Hippocampal formation (tissue), 2 donors: Measurements from ENCODE around the gene GBX1.

Experiments used
- DNase-seq, 2 donors: peaks; one replicate each; lab custom pipeline; 2025; lab: John Stamatoyannopoulos, UW

GBX1 gene

DNA sequence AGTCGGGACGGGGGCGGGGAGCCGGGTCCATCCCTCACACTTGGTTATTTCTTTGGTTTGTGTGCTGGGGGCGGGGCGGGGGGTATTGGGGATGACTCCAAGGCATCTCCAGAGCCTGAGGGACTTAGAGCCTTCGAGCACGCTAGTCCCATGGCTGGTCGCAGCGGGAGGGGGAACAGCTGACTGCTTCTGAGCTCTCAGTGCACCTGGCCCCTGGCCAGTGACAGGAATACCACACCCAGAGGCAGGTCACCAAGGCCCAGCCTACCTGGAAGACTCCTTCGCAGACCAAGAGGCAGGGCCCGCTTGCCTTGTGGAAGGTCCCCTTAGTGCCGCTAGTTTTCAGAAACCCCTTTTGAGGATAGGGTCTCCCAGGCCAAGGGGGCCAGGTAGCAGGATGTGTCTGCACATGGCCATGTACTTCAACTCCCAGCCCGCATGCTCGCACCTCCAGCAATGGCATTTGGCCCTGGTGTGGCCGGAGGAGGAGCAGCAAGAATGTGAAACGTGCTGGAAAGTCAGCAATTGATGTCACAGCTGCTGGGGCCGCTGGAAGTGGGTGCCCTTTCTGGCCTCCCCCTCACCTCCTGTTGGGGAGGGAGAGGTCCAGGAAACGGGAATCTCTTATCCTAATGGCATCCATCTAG lies 40.9 kb downstream of the GBX1 start:
- DNase-seq: no peak

DNA sequence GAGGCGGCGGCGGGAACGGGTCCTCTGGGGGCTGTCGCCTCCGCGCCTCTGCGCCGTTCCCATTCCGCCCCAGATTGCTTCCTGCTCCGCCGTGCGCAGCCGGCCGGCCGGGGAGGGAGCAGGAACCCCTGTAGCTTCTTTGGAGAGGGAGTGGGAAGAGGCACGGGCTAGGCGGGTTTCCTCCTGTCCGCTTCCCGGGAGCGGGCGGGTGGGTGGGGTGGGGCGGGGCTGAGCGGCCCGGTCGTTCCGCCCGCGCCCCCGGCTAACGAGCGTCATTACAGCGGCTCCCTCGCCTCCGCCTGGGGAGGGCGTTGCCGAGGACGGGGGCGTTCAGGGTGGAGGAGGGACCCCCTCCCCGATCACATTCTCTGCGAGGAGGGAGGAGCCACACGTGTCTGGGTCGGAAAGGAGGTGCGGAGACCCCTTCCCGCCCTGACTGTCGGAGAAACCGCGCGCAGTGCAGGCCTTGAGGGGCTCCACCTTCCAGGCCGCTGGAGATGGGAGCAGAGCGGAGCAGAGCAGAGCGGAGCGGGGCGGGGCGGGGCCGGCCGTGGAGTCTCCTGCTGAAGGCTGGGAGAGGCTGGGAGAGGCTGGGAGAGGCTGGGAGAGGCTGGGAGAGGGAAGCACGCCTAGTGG lies 41.5 kb downstream of the GBX1 start:
- no peak for DNase-seq

DNA sequence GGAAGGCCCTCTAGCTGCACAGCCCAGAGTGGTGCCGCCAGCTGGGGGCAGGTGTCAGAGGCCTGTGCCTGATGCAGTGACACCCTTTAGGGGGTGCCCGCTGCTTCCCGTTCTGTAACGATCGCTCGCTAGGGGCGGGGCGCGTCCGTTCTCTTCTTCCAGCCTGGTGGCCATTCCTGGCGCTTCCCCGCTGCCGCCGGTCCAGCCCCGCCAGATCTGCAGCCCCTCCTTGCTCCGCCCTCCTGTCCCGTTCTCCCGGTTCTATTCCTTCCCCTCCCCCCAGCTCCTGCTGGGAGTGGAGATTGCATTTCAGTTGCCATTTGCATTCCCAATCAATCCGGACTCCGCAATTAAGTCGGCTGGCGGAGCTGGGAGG lies 42.0 kb downstream of the GBX1 start:
- no peak for DNase-seq

DNA sequence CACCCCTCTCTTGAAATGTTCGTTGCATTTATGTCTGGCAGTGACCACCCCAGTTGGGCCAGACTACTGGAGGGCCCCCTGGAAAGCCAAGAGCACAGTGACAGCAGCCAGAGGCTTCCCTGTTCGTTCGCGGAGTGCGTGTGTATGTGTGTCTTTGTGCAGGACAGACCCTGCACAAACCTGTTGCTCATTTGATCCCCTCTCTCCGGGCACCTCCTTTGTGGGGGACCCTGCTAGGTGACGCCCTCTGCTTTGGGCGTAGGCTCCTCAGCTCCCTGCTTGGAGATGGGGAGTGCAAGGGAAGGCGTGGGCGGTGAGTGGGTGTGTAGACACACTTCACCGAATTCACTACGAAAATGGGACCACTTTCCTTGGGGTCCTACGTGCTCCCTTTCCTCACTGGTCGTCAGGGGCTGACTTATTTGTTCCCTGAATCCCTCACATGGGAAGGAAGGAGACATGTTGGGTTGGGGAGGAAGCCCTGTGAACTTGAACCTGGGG lies 42.5 kb downstream of the GBX1 start:
- no peak for DNase-seq

DNA sequence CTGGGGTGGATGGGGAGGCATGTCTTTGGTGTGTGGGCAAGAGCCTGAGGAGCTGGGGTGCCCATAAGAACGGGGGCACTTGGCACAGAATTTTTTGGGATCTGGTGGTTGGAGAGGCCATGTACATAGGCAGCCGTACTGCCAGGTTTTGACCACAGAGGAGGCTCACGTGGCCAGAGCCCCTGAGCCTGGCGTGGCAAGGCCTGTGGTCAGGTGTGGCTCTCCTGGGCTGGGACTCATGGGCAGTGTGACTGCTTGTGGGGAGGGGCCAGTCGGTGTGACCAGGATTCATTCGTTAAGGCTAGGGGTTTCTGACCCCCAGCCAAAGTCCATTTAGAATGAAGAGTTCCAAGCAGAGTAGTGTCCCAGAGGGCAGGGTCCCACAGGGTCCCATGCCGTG lies 43.0 kb downstream of the GBX1 start:
- DNase-seq: no peak

DNA sequence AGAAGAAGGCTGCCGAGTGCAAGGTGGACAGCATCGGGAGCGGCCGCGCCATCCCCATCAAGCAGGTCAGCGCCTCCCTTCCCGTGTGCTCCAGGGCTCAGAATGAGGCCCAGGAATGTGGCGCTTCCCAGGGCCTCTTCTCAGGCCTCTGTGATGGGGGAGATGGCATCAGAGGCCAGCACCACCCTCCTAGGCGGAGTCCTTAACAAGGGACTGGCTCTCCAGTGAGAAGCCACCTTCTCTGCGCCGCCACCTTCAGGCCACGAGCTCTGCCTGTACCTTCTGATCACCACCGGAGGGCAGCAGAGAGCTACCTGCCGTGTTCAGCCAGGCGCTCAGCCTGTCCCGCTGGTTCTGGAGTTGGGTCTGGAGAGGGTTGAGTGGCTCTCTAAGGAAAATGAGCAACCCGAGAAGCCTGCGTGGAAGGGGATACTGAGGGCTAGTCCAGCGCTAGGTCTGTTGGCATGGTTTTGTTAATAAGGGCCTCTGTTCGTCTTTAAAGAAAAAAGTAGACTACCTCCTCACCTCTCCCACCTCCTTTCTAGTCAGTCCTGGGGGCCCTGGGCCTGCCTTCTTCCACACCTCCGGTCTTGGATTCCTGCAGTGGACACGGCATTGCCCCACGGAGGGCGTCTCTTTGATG lies 43.6 kb downstream of the GBX1 start:
- DNase-seq: peak; percentile 54 to 72

DNA sequence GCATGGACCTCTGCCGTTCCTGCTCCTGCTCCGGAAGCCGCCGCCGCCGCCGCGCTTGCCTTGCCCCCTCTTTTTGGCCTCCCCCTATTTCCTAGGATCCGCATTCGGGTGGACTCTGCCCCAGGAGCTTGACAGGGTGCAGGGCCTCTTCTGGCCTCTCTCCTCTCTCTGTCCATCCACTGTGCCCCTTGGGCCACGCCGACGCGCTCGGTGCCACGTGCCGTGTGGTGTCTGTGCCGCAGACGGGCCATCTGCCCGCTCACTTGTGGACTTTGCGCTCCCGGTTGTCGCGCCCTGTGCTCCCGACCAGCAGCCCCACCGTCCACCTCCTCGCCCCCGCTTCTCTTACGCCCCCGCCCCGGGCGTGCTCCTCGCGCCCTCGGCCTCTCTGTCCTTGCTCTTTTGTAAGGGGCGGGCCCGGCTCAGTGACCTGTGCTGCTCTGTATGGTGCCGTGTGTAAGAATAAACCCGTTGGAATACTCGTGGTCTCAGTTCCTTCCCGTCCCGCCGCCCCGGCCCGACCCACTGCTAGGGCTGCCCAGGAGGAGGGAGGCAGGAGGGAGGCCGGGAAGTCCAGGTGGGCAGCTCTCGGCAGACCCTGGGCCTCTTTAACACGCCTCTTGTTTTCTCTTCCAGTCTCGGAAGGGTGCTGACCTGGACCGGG lies 44.2 kb downstream of the GBX1 start:
- no peak for DNase-seq

DNA sequence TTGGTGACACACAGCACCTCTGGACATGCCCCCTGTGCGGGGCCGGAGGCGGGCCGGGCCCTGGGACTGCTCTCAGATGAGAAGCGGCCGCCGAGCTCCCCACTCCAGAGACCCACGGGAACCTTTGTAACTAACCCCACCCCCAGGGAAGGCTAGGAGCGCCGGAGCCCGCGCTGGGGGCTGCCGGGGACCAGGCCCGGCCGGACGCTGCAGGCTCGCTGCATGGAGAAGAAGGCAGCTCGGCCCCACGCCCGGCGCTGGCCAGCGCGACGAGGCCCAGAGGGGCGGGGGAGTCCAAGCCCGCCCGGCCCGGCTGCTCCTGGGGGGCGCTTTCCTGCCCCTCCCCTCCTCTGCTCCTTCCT lies 44.7 kb downstream of the GBX1 start:
- no peak for DNase-seq

DNA sequence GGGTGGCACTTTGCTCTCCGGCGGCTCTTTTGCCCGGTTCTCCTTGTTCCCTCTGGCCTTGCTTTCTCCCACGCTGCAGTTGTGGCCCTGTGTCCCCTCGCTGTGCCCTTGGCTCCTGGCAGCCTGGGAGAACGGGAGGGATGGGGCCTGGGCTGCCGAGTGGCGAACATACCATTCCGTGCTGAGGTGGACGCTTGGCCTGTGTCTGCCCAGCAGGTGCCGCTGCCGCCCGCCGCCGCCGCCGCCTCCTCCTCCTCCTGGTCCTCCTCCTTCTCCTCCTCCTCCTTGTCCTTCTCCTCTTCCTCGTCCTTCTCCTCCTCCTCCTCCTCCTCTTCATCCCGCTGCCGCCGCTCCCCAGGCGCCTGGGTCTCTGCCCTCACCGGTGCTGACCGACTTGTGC lies 45.2 kb downstream of the GBX1 start:
- no peak for DNase-seq

DNA sequence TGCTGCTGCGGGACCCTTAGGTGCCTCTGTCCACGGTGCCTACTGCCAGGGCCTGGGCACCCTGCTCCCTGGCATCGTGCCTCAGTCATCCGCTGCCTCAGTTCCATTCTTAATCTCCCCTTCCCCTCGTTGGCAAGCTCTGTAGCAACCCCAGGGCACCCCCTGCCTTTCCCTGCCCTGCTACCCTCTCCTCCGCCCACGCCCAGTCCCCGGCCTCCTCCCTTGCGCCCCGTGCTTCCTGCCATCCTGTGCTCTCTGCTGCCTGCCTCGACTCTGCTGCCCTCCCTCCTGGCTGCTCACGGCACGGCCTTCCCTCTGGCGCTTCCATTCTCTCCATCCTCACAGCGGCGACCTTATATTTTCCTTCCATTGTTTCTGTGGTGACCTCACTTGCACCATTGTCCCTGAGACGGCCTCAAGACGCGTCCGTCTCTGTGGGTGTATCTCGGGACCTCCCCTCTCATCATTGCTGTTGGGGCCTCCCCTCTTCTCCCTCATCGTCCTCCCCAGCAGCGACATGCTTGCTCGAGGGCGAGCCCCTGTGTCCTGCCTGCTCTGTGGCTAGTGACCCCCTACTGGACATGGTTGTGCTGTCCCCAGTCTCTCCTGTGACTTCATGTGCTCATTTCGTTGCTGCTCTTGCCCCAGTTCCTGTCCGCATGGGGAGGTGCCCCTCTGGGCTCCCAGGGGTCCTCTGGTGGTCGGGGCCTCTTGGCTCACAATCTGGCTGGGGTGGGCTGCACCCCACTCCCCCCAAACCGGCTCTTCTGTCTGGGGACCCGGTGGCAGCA lies 45.9 kb downstream of the GBX1 start:
- no peak for DNase-seq

DNA sequence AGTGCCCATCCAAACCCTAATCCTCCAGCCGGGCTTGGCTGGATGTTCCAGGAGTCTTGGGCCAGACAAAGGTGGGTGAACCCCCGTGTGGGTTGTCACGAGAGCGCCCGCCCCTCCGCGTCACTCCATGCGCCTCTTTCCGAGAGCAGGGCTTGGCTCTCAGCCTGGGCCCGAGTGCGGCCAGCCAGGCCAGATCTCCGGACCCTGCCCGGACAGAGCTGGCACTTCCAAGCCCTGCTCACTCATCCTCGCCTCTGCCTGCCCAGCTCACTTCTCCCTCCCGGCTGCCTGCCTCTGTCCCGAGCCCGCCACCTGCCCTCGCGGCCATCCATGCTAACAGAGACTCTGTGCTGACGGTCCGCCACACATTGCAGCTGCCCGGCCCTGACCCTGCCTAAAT lies 46.6 kb downstream of the GBX1 start:
- DNase-seq: no peak

DNA sequence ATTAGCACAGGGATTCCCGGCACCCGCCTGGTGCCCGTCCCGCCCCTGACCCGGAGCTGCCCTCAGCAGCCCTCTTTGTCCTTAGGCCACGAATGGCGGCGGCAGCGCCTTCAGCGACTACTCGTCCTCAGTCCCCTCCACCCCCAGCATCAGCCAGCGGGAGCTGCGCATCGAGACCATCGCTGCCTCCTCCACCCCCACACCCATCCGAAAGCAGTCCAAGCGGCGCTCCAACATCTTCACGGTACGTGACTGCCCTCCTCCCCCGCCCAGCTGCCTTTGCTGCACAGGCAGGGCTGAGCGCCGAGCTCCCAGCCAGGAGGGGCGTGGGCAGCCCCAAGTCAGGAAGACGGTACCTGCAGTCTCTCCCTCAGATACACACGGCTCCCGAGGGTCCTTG lies 47.6 kb downstream of the GBX1 start:
- no peak for DNase-seq

DNA sequence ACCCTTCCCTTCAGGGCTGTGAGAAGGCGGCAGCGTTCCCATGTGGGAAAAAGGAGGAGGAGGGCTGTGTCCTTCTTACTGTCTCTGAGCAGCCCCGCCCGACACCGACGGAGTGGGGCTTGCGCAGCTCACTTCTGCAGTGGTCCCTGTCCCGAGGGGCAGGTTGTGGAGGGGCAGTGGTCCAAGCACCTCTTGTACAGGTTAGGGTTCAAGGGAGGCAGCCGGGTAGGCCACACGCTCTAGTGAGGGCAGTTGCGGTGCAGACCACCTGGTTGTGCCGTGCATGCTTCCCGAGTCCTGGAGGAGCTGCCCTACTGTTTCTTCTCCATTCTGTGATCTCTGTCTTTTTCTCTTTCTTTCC lies 48.5 kb downstream of the GBX1 start:
- DNase-seq: no peak

DNA sequence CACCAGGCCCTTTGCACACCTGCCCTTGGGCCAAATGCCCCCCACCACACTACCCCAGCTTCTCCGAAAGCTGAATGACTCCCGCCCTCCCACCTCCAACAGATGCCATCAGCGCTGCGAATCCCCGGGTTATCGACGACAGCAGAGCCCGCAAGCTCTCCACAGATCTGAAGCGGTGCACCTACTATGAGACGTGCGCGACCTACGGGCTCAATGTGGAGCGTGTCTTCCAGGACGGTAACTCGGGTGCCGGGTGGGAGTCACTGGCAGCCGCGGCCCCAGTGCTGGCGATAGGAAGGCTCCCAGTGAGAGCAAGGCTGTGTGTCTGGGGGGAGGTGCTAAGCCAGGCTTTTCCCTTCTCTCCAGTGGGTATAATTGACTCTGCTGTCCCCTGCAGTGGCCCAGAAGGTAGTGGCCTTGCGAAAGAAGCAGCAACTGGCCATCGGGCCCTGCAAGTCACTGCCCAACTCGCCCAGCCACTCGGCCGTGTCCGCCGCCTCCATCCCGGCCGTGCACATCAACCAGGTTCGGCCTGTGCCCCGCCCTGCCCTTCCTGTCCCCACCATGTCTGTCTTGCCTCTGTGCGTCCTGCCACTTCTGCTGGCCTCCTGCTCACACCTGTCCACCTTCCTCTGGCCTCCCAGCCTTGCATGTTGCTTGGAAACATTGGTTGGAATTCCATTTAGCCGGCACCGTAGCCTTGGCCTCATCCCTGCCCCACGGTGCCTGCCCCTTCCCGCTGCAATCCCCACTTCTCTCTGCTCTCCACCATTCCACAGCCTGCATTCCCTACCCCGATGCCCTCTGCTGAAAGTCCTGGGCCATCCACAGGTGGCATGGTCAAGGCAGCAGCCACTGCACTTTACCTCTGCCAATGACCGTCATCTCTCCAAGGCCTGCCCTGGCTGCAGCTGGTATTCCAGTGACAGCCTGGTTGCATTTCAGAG lies 49.1 kb downstream of the GBX1 start:
- no peak for DNase-seq

DNA sequence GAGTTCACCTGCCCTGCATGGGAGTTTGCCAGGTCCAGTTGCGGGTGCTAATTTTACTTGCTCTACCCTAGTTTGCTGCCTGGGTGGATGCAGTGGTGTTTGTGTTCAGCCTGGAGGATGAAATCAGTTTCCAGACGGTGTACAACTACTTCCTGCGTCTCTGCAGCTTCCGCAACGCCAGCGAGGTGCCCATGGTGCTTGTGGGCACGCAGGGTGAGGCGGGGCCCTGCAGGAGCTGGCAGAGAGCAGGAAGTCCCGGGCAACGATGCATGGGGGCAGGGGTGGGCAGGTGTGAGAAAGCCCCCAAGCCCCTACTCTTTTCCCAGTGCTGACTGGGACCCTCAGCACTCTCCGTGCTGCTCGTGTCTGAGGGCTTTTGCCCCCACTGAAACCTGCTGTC lies 49.9 kb downstream of the GBX1 start:
- DNase-seq: no peak

DNA sequence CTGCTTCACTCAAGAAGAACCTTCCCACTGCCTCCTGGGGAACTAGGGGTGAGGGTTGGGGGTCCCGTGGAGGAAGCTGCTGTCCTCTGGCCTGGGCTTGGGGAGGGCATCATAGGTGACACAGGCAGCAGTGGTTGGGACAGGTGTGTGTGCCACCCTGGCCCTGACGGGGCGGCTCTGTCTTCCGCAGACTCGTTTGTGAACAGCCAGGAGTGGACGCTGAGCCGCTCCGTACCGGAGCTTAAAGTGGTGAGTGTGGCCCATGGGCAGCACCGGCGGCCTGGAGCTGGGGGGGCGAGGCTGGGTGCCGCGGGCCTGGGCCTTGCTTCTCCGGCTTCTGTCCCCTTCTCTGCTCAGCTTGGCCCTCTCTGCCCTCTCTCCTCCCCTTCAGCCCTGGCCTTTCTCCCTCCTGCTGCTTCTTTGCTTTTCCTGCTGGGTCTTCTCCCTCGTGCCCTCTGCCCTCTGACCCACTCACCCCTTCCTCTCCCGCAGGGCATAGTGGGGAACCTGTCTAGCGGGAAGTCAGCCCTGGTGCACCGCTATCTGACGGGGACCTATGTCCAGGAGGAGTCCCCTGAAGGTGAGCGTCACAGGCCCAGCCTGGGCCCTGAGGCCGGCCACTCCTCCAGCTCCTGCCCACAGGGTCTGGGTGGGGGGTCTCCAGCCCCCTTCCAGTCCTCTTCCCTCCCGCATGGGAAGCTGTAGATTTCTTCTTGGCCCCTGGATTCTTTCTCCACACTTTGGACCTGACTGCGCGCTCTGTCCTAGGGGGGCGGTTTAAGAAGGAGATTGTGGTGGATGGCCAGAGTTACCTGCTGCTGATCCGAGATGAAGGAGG lies 50.7 kb downstream of the GBX1 start:
- DNase-seq: no peak

DNA sequence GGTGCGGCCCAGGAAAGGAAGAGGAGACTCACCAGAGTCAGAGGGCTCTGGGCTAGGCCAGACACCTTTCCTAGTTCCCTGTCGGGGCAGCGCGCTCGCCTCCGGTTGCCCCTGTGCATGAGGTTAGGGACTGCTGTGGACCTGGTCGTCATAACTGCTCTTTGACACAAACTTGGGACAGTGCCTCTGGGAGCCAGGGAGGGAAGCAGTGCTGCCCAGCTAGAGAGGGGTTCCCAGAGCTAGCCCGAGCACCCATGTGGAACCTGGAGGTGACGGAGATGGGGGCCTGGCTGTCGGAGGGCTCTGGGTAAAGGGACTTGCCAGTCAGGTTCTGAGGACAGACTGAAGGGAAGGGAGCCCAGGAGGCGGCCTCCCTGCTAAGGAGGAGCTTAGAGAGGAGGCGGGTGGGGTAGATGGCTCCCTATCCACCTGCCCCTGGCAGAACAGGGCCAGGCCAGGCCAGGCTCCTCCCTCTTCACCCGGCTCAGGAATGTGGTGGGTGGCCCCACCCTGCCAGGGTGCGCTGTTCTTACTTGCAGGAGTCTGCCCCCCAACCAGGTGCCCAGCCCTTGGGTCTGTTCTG lies 51.6 kb downstream of the GBX1 start:
- no peak for DNase-seq

DNA sequence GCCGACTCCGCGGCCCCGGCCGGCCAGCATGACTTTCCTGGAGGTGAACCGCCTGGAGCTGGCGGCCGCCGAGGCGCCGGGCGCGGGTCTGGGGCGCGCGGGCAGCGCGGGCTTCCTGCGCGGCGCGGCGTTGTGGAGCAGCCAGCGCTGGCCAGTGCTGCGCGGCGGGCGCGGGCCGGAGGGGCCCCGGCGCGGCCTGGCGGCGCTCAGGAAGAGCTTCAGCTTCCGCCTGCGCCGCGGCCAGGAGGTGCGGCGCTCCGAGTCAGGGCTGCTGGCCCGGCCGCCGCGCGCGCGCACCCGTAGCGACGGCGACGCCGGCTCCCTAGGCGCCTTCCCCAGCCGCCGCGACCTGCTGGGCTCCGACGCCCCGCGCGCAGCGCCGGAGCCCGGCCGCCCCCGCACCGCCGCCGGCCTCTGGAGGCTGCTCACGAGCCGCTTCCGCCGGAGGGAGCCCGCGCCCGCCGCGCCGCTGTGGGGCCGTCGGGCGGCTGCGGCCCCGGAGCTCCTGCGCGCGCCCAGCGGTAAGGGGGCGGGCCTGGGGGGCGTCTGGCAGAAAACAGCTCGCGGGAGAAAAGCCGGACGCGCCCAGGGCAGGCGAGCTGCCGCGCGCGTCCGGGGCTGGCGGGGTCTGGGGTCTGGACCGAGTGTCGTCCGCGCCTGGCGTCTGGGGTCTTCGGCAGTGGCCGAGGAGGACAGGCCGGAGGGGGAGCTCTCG lies 52.2 kb downstream of the GBX1 start:
- no peak for DNase-seq
